ENCODE results near the gene IFT122.
"Not testable (repeated sequence)": the region's sequence is repeated elsewhere in the genome, so short reads cannot be mapped to it uniquely, and the experiment has no call there.

The IFT122 gene

GRCh38 chr3:129476586-129476985 lies 36.6 kb downstream of the IFT122 start:
- peaks cover 7% of the 10 kb centered on the region for H3K36me3 ChIP-seq (replicated peaks)
- in situ Hi-C loops (cut with MboI; ENCODE audit: low sequenced_read_pairs): loop anchor here (25.0 kb wide), 1 partner anchor 361 kb away; no protein-coding TSS in a partner anchor
- no peaks in the 10 kb centered on the region for H3K9me3 ChIP-seq
- no peaks in the 10 kb centered on the region; the same call in 1 of the 2 replicates for H3K4me1 ChIP-seq
- H3K4me3 ChIP-seq: no peak overlapping the region
- no peaks in the 10 kb centered on the region for H3K27me3 ChIP-seq (ENCODE audit: low read depth)
- DNase-seq (ENCODE audit: low spot score in 2 of 2): no peak

DNA sequence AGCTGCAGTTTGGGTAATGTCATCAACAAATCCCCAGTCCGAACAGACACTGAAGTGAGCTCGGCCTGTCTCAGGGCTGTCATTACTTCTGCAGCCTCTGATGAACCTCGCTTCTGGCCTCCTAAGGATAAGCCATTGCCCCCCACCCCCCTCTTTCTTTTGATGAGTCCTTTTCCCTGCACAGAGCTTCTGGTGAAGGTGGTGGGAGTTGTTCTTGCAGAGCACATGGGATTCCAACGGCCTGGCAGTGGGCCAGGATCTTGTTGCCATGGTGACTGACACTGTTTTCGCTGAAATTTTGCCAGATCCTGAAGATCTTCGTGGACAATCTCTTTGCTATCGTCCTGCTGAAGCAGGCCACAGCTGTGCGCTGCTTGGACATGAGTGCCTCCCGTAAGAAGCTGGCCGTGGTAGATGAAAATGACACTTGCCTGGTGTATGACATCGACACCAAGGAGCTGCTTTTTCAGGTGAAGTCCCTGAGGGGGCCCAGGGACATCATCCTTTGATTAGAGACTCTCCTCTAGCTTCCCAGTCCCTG lies 41.3 kb downstream of the IFT122 start:
- H3K4me3 ChIP-seq; H3K4me1 ChIP-seq; H3K36me3 ChIP-seq (replicated peaks); H3K9me3 ChIP-seq; H3K27me3 ChIP-seq (ENCODE audit: low read depth): not testable (repeated sequence)
- DNase-seq (ENCODE audit: low spot score in 2 of 2): peak in 1 of 2 experiments; percentile 42
- in situ Hi-C loops (cut with MboI; ENCODE audit: low sequenced_read_pairs): loop anchor here (10.0 to 25.0 kb wide), 2 partner anchors 356 to 464 kb away; no protein-coding TSS in a partner anchor

GRCh38 chr3:129481766-129482332 lies 41.8 kb downstream of the IFT122 start:
- H3K4me1 ChIP-seq: no peaks in the 10 kb centered on the region
- H3K27me3 ChIP-seq (ENCODE audit: low read depth): no peaks in the 10 kb centered on the region
- H3K36me3 ChIP-seq (replicated peaks): peaks cover 10% of the 10 kb centered on the region
- in situ Hi-C loops (cut with MboI; ENCODE audit: low sequenced_read_pairs): loop anchor here (10.0 to 25.0 kb wide), 2 partner anchors 355 to 463 kb away; no protein-coding TSS in a partner anchor
- no peak for DNase-seq (ENCODE audit: low spot score in 2 of 2)
- H3K9me3 ChIP-seq: no peaks in the 10 kb centered on the region
- H3K4me3 ChIP-seq: no peak overlapping the region

- no peak overlapping the region for H3K4me3 ChIP-seq
- H3K4me1 ChIP-seq: no peaks in the 10 kb centered on the region
- in situ Hi-C loops (cut with MboI; ENCODE audit: low sequenced_read_pairs): loop anchor here (10.0 to 25.0 kb wide), 2 partner anchors 355 to 462 kb away; no protein-coding TSS in a partner anchor
- no peaks in the 10 kb centered on the region for H3K9me3 ChIP-seq
- H3K36me3 ChIP-seq (replicated peaks): peaks cover 10% of the 10 kb centered on the region
- no peaks in the 10 kb centered on the region for H3K27me3 ChIP-seq (ENCODE audit: low read depth)
- DNase-seq (ENCODE audit: low spot score in 2 of 2): peak in 1 of 2 experiments; percentile 35
These were observed 42.7 kb downstream of the IFT122 start for GRCh38 chr3:129482721-129483120.

GRCh38 chr3:129483870-129484269 lies 43.8 kb downstream of the IFT122 start:
- no peak for DNase-seq (ENCODE audit: low spot score in 2 of 2)
- H3K36me3 ChIP-seq (replicated peaks): peaks cover 10% of the 10 kb centered on the region

DNA sequence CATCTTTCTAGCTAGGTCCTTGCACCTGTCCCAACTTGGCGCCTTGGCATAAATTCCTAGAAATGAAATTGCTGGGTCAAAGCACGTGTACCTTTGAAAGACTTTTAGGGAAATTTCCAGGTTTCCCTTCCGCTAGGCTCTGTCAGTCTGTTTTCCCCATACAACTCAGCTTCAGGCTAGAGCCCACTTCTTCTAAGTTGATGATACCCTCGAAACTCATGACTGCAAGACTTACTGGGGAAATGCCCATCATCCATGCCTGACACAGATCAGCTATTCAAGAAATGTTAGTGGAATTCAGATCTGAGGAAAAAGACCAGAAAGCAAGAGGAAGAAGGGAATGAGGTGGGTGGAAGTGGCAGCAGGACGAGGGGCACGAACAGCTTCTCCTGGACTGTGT lies 45.1 kb downstream of the IFT122 start:
- H3K4me3 ChIP-seq; H3K9me3 ChIP-seq; DNase-seq (ENCODE audit: low spot score in 2 of 2); H3K4me1 ChIP-seq; H3K36me3 ChIP-seq (replicated peaks); H3K27me3 ChIP-seq (ENCODE audit: low read depth): not testable (repeated sequence)
- in situ Hi-C loops (cut with MboI; ENCODE audit: low sequenced_read_pairs): loop anchor here (10.0 to 25.0 kb wide), 2 partner anchors 352 to 460 kb away; no protein-coding TSS in a partner anchor

More at GRCh38 chr3:129483870-129484269, 43.8 kb downstream of the IFT122 start:
- H3K4me1 ChIP-seq: no peaks in the 10 kb centered on the region
- in situ Hi-C loops (cut with MboI; ENCODE audit: low sequenced_read_pairs): loop anchor here (10.0 to 25.0 kb wide), 2 partner anchors 353 to 461 kb away; no protein-coding TSS in a partner anchor
- no peaks in the 10 kb centered on the region for H3K9me3 ChIP-seq
- no peaks in the 10 kb centered on the region for H3K27me3 ChIP-seq (ENCODE audit: low read depth)
- no peak overlapping the region for H3K4me3 ChIP-seq

- Histone ChIP-seq H3K36me3 (replicated peaks) (0 out of 2 replicates have a peak, but pooled peaks cover 3% of the 10 kb centered on the region), H3K4me3 (no peak overlapping the region), H3K9me3 (no peaks in the 10 kb centered on the region), H3K27me3 (ENCODE audit: low read depth) (no peaks in the 10 kb centered on the region), H3K4me1 (no peaks in the 10 kb centered on the region)
- DNase-seq (ENCODE audit: low spot score in 2 of 2): peak in 1 of 2 experiments; percentile 11
- in situ Hi-C loops (cut with MboI; ENCODE audit: low sequenced_read_pairs): loop anchor here (10.0 to 25.0 kb wide), 2 partner anchors 351 to 459 kb away; no protein-coding TSS in a partner anchor
These were observed 46.0 kb downstream of the IFT122 start for GRCh38 chr3:129485721-129486663.

DNA sequence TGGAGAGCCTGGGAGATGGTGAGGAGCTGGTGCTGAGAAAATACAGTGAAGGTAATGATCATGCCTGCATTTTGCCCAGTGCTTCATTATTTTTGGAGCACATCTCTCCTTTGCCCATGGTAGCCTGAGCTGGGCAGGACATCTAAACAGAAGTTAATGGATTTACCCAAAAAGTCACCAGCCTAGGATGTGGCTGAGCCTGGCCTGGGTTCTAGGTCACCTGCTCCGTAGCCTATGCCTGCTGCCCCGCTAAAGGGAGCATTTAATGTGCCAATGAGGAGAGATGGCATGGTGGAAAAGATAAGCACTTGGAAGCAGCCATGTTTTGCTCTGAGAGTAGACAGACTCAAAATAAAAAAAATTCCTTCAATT lies 46.6 kb downstream of the IFT122 start:
- H3K4me3 ChIP-seq: no peak overlapping the region
- no peak for DNase-seq (ENCODE audit: low spot score in 2 of 2)
- no peaks in the 10 kb centered on the region for H3K9me3 ChIP-seq
- 0 out of 2 replicates have a peak, but pooled peaks cover 2% of the 10 kb centered on the region for H3K36me3 ChIP-seq (replicated peaks)
- in situ Hi-C loops (cut with MboI; ENCODE audit: low sequenced_read_pairs): loop anchor here (10.0 to 25.0 kb wide), 2 partner anchors 351 to 458 kb away; no protein-coding TSS in a partner anchor
- H3K27me3 ChIP-seq (ENCODE audit: low read depth): no peaks in the 10 kb centered on the region
- H3K4me1 ChIP-seq: no peaks in the 10 kb centered on the region

- in situ Hi-C loops (cut with MboI; ENCODE audit: low sequenced_read_pairs): loop anchor here (10.0 to 25.0 kb wide), 2 partner anchors 350 to 457 kb away; no protein-coding TSS in a partner anchor
- Histone ChIP-seq H3K27me3 (ENCODE audit: low read depth) (no peaks in the 10 kb centered on the region), H3K36me3 (replicated peaks) (no peaks in the 10 kb centered on the region; the same call in 1 of the 2 replicates), H3K4me1 (no peaks in the 10 kb centered on the region), H3K4me3 (no peak overlapping the region), H3K9me3 (no peaks in the 10 kb centered on the region)
- DNase-seq (ENCODE audit: low spot score in 2 of 2): no peak
These were observed 47.3 kb downstream of the IFT122 start for GRCh38 chr3:129487183-129487867.

GRCh38 chr3:129487868-129488335 lies 47.9 kb downstream of the IFT122 start:
- not testable (repeated sequence) for H3K36me3 ChIP-seq (replicated peaks); DNase-seq (ENCODE audit: low spot score in 2 of 2); H3K9me3 ChIP-seq; H3K4me3 ChIP-seq; H3K27me3 ChIP-seq (ENCODE audit: low read depth); H3K4me1 ChIP-seq
- in situ Hi-C loops (cut with MboI; ENCODE audit: low sequenced_read_pairs): loop anchor here (10.0 to 25.0 kb wide), 2 partner anchors 349 to 457 kb away; no protein-coding TSS in a partner anchor

- not testable (repeated sequence) for H3K27me3 ChIP-seq (ENCODE audit: low read depth); H3K4me1 ChIP-seq; DNase-seq (ENCODE audit: low spot score in 2 of 2); H3K4me3 ChIP-seq; H3K36me3 ChIP-seq (replicated peaks); H3K9me3 ChIP-seq
- in situ Hi-C loops (cut with MboI; ENCODE audit: low sequenced_read_pairs): loop anchor here (10.0 to 25.0 kb wide), 2 partner anchors 348 to 456 kb away; no protein-coding TSS in a partner anchor
These were observed 49.2 kb downstream of the IFT122 start for GRCh38 chr3:129489258-129489657.

DNA sequence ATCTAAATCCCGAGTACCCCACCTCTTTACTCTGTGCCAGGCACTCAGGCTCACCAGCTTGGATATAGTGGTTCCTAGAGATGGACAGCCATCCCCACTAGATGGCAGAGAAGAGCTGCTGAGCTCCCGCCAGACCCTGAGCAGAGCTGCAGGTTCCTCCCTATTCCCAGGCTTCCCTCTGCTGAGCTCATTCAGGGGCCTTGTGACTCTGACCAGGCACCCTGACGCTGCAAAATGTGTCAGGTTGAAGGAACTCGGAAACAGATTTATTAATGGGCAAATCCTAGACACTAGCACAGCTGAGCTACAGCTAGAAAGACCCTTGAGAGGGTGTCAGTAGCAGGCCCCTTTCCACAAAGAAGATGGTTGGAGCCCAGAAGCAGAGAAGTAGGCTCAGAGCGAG lies 50.2 kb downstream of the IFT122 start:
- DNase-seq (ENCODE audit: low spot score in 2 of 2): peak; percentile 83
- Histone ChIP-seq H3K4me1 (no peaks in the 10 kb centered on the region; the same call in 1 of the 2 replicates), H3K36me3 (replicated peaks) (no peaks in the 10 kb centered on the region; the same call in 1 of the 2 replicates), H3K27me3 (ENCODE audit: low read depth) (no peaks in the 10 kb centered on the region), H3K9me3 (no peaks in the 10 kb centered on the region), H3K4me3 (no peak overlapping the region)
- in situ Hi-C loops (cut with MboI; ENCODE audit: low sequenced_read_pairs): loop anchor here (25.0 kb wide), 1 partner anchor 347 kb away; no protein-coding TSS in a partner anchor

GRCh38 chr3:129491077-129491476 lies 51.1 kb downstream of the IFT122 start:
- H3K4me1 ChIP-seq; H3K36me3 ChIP-seq (replicated peaks); H3K4me3 ChIP-seq; H3K9me3 ChIP-seq; H3K27me3 ChIP-seq (ENCODE audit: low read depth); DNase-seq (ENCODE audit: low spot score in 2 of 2): not testable (repeated sequence)
- in situ Hi-C loops (cut with MboI; ENCODE audit: low sequenced_read_pairs): loop anchor here (25.0 kb wide), 1 partner anchor 346 kb away; no protein-coding TSS in a partner anchor

Measured in HAP-1 (cell line).